OCI-LY1 (cell line): ENCODE measurements around the gene VPS54.

ENCODE experiments used
- CTCF ChIP-seq: fragments of 200-600 bp; sonication (generic), shearing (Covaris generic); IDR thresholded peaks from 2 replicates; pipeline ENCODE4 v1.5.1; 2017; ENCODE audit warnings: mild to moderate bottlenecking, antibody characterized with exemption, low read length, moderate library complexity, mixed read lengths
- EZH2 ChIP-seq: fragments of 200-600 bp; sonication (generic), shearing (Covaris generic); IDR thresholded peaks from 2 replicates; pipeline ENCODE4 v1.8.0; 2017; ENCODE audit warnings: borderline replicate concordance, mixed run types, mild to moderate bottlenecking, antibody characterized with exemption, low read length, moderate library complexity, mixed read lengths

DNA sequence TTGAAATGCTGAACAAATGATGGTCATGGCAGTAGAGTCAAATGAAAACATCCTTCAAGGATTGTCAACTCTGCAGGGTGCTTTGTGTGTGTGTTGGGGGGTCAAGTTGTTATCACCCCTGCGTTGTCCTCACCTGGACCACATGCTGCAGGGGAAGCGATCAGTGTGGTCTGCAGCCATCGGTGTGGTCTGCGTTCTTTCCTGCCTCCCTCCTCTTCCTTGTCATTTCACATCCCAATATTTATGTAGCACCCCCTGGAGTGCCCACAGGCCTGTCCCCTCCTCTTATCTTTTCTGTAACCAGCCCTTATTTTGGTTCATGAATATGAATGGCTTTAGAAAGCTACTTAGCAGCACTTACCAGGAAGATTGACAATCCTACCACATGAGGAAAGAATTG lies 138.6 kb downstream of the VPS54 start:
- no peak for TF ChIP-seq CTCF
- no peak for TF ChIP-seq EZH2
